Nephron progenitor cell (in vitro differentiated cells): ENCODE measurements around the gene SERPINA4.

Experiments
- DNase-seq: peaks from one replicate; pipeline ENCODE4 v3.0.0; 2021
- H3K27ac Mint-ChIP-seq: 2 replicates; pipeline ENCODE4 v1.8.0; 2021; ENCODE audit warnings: mild to moderate bottlenecking, moderate library complexity, mixed read lengths
- H3K27me3 Mint-ChIP-seq: 2 replicates; pipeline ENCODE4 v1.8.0; 2021; ENCODE audit warnings: mild to moderate bottlenecking, low read depth, mixed read lengths; ENCODE audit not compliant: poor library complexity
- H3K36me3 Mint-ChIP-seq: 2 replicates; pipeline ENCODE4 v1.8.0; 2021; ENCODE audit warnings: low read depth, mixed read lengths
- H3K4me1 Mint-ChIP-seq: 2 replicates; pipeline ENCODE4 v1.8.0; 2021; ENCODE audit warnings: mixed read lengths
- H3K4me3 Mint-ChIP-seq: 2 replicates; pipeline ENCODE4 v1.8.0; 2021; ENCODE audit warnings: mild to moderate bottlenecking, moderate library complexity, mixed read lengths
- H3K9me3 Mint-ChIP-seq: 2 replicates; pipeline ENCODE4 v1.8.0; 2021; ENCODE audit warnings: mild to moderate bottlenecking, moderate library complexity, mixed read lengths
- CTCF ChIP-seq: fragments of 200-600 bp; sonication (generic); IDR thresholded peaks from 2 replicates; pipeline ENCODE4 v1.5.0; 2021; ENCODE audit warnings: antibody characterized with exemption

The SERPINA4 gene

GRCh38 chr14:94564381-94564780, 3.1 kb downstream of the SERPINA4 start:
- DNase-seq, result no peak
- Mint-ChIP-seq H3K4me1 (no peaks in the 10 kb centered on the region), H3K4me3 (no peak overlapping the region), H3K36me3 (no peaks in the 10 kb centered on the region), H3K9me3 (no peaks in the 10 kb centered on the region), H3K27ac (no peak overlapping the region), H3K27me3 (peaks cover 26% of the 10 kb centered on the region)
- no peak for TF ChIP-seq CTCF

GRCh38 chr14:94568186-94568585, 6.9 kb downstream of the SERPINA4 start:
- no peak for DNase-seq
- H3K4me3 Mint-ChIP-seq, result no peak overlapping the region
- TF ChIP-seq CTCF, result no peak
- no peak overlapping the region for H3K27ac Mint-ChIP-seq
- H3K9me3 Mint-ChIP-seq, result no peaks in the 10 kb centered on the region
- peaks cover 14% of the 10 kb centered on the region for H3K4me1 Mint-ChIP-seq
- H3K36me3 Mint-ChIP-seq, result no peaks in the 10 kb centered on the region
- peaks cover 22% of the 10 kb centered on the region for H3K27me3 Mint-ChIP-seq

- Mint-ChIP-seq H3K27ac (no peak overlapping the region), H3K4me1 (peaks cover 27% of the 10 kb centered on the region), H3K36me3 (no peaks in the 10 kb centered on the region), H3K27me3 (peaks cover 22% of the 10 kb centered on the region), H3K9me3 (no peaks in the 10 kb centered on the region), H3K4me3 (no peak overlapping the region)
- no peak for DNase-seq
- TF ChIP-seq CTCF, result no peak
These were observed 8.2 kb downstream of the SERPINA4 start for GRCh38 chr14:94569381-94570001.

GRCh38 chr14:94570002-94570400, 8.8 kb downstream of the SERPINA4 start:
- H3K27ac Mint-ChIP-seq, result no peak overlapping the region
- peaks cover 33% of the 10 kb centered on the region for H3K4me1 Mint-ChIP-seq
- DNase-seq, result no peak
- no peak for TF ChIP-seq CTCF
- no peak overlapping the region for H3K4me3 Mint-ChIP-seq
- H3K36me3 Mint-ChIP-seq, result no peaks in the 10 kb centered on the region
- H3K27me3 Mint-ChIP-seq, result peaks cover 22% of the 10 kb centered on the region
- H3K9me3 Mint-ChIP-seq, result no peaks in the 10 kb centered on the region

GRCh38 chr14:94570440-94570839, 9.2 kb downstream of the SERPINA4 start:
- Mint-ChIP-seq H3K36me3 (no peaks in the 10 kb centered on the region), H3K4me3 (no peak overlapping the region), H3K27me3 (peaks cover 22% of the 10 kb centered on the region), H3K4me1 (peaks cover 37% of the 10 kb centered on the region), H3K27ac (no peak overlapping the region), H3K9me3 (no peaks in the 10 kb centered on the region)
- TF ChIP-seq CTCF, result no peak
- DNase-seq, result no peak

- peaks cover 18% of the 10 kb centered on the region for H3K27me3 Mint-ChIP-seq
- H3K27ac Mint-ChIP-seq, result no peak overlapping the region
- no peak for TF ChIP-seq CTCF
These were observed 10.2 kb downstream of the SERPINA4 start for GRCh38 chr14:94571395-94571794.

More at GRCh38 chr14:94571395-94571794, 10.2 kb downstream of the SERPINA4 start:
- no peak for DNase-seq
- Mint-ChIP-seq H3K4me3 (no peak overlapping the region), H3K36me3 (no peaks in the 10 kb centered on the region), H3K4me1 (peaks cover 38% of the 10 kb centered on the region), H3K9me3 (no peaks in the 10 kb centered on the region)
